ENCODE results near the gene TSPO. TPM values are rescaled to one million over a fixed set of nuclear protein-coding genes. Genes with fewer than 3 reads are reported as not detected.

The TSPO gene
- total and polyA plus RNA-seq, 2 of the 8 experiments (the other 6 are each of a cell fraction or from before 2014, with no cell fraction given): 19.9 to 51.5 TPM

GRCh38 chr22:43162412-43163150 is 11.2 kb downstream of the TSPO start:
- POLR2A ChIA-PET (ENCODE audit: partially characterized antibody): interaction anchor here (0.6 to 4.7 kb wide), 6 partner anchors 8 to 306 kb away, joined by 3 to 29 read pairs (median 4); no protein-coding TSS in a partner anchor
- H3K23me2 ChIP-seq (ENCODE audit: low read depth, low read length): no peaks in the 10 kb centered on the region

More at GRCh38 chr22:43162412-43163150, 11.2 kb downstream of the TSPO start:
- Histone ChIP-seq H3K56ac (replicated peaks; ENCODE audit: insufficient read length, low read depth, low read length) (no peak overlapping the region), H2BK15ac (ENCODE audit: low read length) (no peak overlapping the region), H2BK5ac (ENCODE audit: low read depth, low read length) (no peak overlapping the region), H3K4me1 (replicated peaks in 1 of 4; ENCODE audit: control insufficient read depth in 3 of 4, insufficient read depth in 4 of 4, low read length in 3 of 4) (peaks cover 0 to 3% (median 1%) of the 10 kb centered on the region in 4 experiments; a peak in 2 of 7 replicates), H4K5ac (ENCODE audit: insufficient read length, low read depth, low read length) (no peak overlapping the region), H3K9ac (replicated peaks in 1 of 4; ENCODE audit: extremely low read depth in 1 of 4, low read depth in 3 of 4, low read length in 3 of 4) (no peak overlapping the region), H2BK12ac (ENCODE audit: low read depth, low read length) (no peak overlapping the region), H2BK120ac (replicated peaks; ENCODE audit: low read depth, low read length) (no peak overlapping the region), H3K27me3 (replicated peaks in 1 of 4; ENCODE audit: control insufficient read depth in 3 of 4, extremely low read depth in 1 of 4, insufficient read depth in 3 of 4, low read length in 3 of 4) (no peaks in the 10 kb centered on the region), H3K14ac (ENCODE audit: insufficient read length) (no peak overlapping the region), H4K91ac (replicated peaks; ENCODE audit: insufficient read length, low read length) (no peak overlapping the region), H3K79me2 (ENCODE audit: control insufficient read depth in 1 of 2, insufficient read depth in 2 of 2, low read length in 2 of 2) (no peaks in the 10 kb centered on the region), H2BK20ac (ENCODE audit: low read length) (no peak overlapping the region), H3K4ac (replicated peaks; ENCODE audit: insufficient read length, low read depth, low read length) (no peak overlapping the region), H3K36me3 (ENCODE audit: control insufficient read depth in 2 of 4, insufficient read depth in 4 of 4, low read length in 3 of 4) (peaks cover 0 to under 1% (median under 1%) of the 10 kb centered on the region in 4 experiments; a peak in 3 of 8 replicates), H3K27ac (ENCODE audit: low read depth, low read length) (no peak overlapping the region), H3K4me3 (ENCODE audit: extremely low read depth in 1 of 4, insufficient read depth in 2 of 4, low read depth in 3 of 4, low read length in 4 of 4) (no peak overlapping the region), H2AK5ac (ENCODE audit: low read depth, low read length) (no peak overlapping the region), H4K20me1 (replicated peaks in 1 of 2; ENCODE audit: control insufficient read depth in 1 of 2, insufficient read depth in 2 of 2, low read length in 2 of 2) (peaks cover 0 to 2% of the 10 kb centered on the region in 2 experiments), H3K4me2 (ENCODE audit: insufficient read depth in 1 of 2, low read depth in 2 of 2, low read length in 2 of 2) (no peak overlapping the region), H3K18ac (ENCODE audit: extremely low read depth, low read length) (no peak overlapping the region; the same call in 1 of the 2 replicates), H2AFZ (ENCODE audit: low read length) (no peak overlapping the region), H4K8ac (ENCODE audit: extremely low read depth, insufficient read depth, low read length) (no peak overlapping the region), H3K9me3 (ENCODE audit: insufficient read depth in 2 of 2, low read depth in 1 of 2, low read length in 1 of 2) (no peaks in the 10 kb centered on the region), H3K79me1 (ENCODE audit: low read depth, low read length) (no peaks in the 10 kb centered on the region), H3K23ac (ENCODE audit: insufficient read length) (no peak overlapping the region)
- DNase-seq (ENCODE audit: low read depth in 1 of 2, low spot score in 2 of 2) (no peak), FAIRE-seq (no peak)
- no peak for TF ChIP-seq SP4 (IDR thresholded peaks at IDR 0.05; ENCODE audit: low read length)
- CTCF ChIA-PET (ENCODE audit: partially characterized antibody): interaction anchor here (0.9 to 2.1 kb wide), 6 partner anchors 19 to 173 kb away, joined by 3 to 7 read pairs (median 4); partner anchors contain the start of gene MCAT
- WGBS, 2 experiments (ENCODE audit: extremely low coverage in 1 of 2, insufficient coverage in 1 of 2, insufficient read length in 1 of 2, insufficient replicate concordance in 2 of 2, low coverage in 1 of 2, low lambda C conversion rate in 2 of 2, missing lambda C conversion rate in 1 of 2): 93% methylated on average over 21 of the region's 24 CpGs; no CpG with 5 or more reads in 1 of the 2 experiments

Data from H1 (cell line).